ENCODE data around the gene NRN1L.
A peak's percentile ranks its signal among the peaks of the same experiment; 100 is the strongest.
"Not testable (repeated sequence)": the region's sequence is repeated elsewhere in the genome, so short reads cannot be mapped to it uniquely, and the experiment has no call there.

The NRN1L gene

GRCh38 chr16:67884684-67885083, at the start of gene NRN1L:
Gene NRN1L (plus strand): TSS chr16:67884885. CDS start chr16:67884904, 19 bp downstream.
- DNase-seq, result no peak

- DNase-seq, result not testable (repeated sequence)
Measured at GRCh38 chr16:67837190-67837589, 47.5 kb upstream of the NRN1L start.

- DNase-seq, result no peak
Measured at GRCh38 chr16:67837811-67838210, 46.9 kb upstream of the NRN1L start.

- no peak for DNase-seq
Measured at GRCh38 chr16:67841198-67841815, 43.4 kb upstream of the NRN1L start.

GRCh38 chr16:67841816-67842508, 42.7 kb upstream of the NRN1L start, which contains the start of gene THAP11:
Gene THAP11 (plus strand): TSS chr16:67842320. CDS start chr16:67842555, 235 bp downstream.
- peak; percentile 97 for DNase-seq

GRCh38 chr16:67842509-67843342, 42.0 kb upstream of the NRN1L start:
- DNase-seq, result peak; percentile 75

GRCh38 chr16:67843343-67843765, 41.3 kb upstream of the NRN1L start:
- DNase-seq, result no peak

GRCh38 chr16:67844497-67844896, 40.2 kb upstream of the NRN1L start:
- no peak for DNase-seq

GRCh38 chr16:67845291-67846062, 39.2 kb upstream of the NRN1L start:
- DNase-seq, result no peak

GRCh38 chr16:67846063-67846319, 38.7 kb upstream of the NRN1L start:
- DNase-seq, result no peak

- DNase-seq, result peak; percentile 98
Measured at GRCh38 chr16:67846320-67847063, 38.2 kb upstream of the NRN1L start, which contains the start of gene NUTF2. Gene NUTF2 (plus strand): TSS chr16:67846933. CDS start chr16:67865131, 18,198 bp downstream.

- DNase-seq, result peak; percentile 31
Measured at GRCh38 chr16:67847064-67847861, 37.4 kb upstream of the NRN1L start, which contains the start of gene CENPT. Gene CENPT (minus strand): TSS chr16:67847693. CDS start chr16:67833859, 13,834 bp downstream.

- no peak for DNase-seq
Measured at GRCh38 chr16:67848118-67848517, 36.6 kb upstream of the NRN1L start.

GRCh38 chr16:67853670-67854069, 31.0 kb upstream of the NRN1L start:
- DNase-seq, result no peak

- no peak for DNase-seq
Measured at GRCh38 chr16:67855789-67856188, 28.9 kb upstream of the NRN1L start.

GRCh38 chr16:67856927-67857546, 27.6 kb upstream of the NRN1L start:
- no peak for DNase-seq

- DNase-seq, result peak; percentile 40
Measured at GRCh38 chr16:67857547-67858233, 27.0 kb upstream of the NRN1L start.

GRCh38 chr16:67858500-67858899, 26.2 kb upstream of the NRN1L start:
- no peak for DNase-seq

- no peak for DNase-seq
Measured at GRCh38 chr16:67860589-67861398, 23.9 kb upstream of the NRN1L start.
